ENCODE results near the gene SPACA7. TPM values are rescaled to one million over a fixed set of nuclear protein-coding genes. Genes with fewer than 3 reads are reported as not detected.
"Not testable (repeated sequence)": the region's sequence is repeated elsewhere in the genome, so short reads cannot be mapped to it uniquely, and the experiment has no call there.

Gene SPACA7
- total and polyA plus RNA-seq, 11 donors = not detected

- 63 to 84% (median 74%) methylated on average over 10 of the region's 10 CpGs for WGBS, 4 donors
- intact Hi-C loops (cut with DNase I) = no loop called here
Measured at GRCh38 chr13:112374271-112374670, 1.9 kb upstream of the SPACA7 start.

DNA sequence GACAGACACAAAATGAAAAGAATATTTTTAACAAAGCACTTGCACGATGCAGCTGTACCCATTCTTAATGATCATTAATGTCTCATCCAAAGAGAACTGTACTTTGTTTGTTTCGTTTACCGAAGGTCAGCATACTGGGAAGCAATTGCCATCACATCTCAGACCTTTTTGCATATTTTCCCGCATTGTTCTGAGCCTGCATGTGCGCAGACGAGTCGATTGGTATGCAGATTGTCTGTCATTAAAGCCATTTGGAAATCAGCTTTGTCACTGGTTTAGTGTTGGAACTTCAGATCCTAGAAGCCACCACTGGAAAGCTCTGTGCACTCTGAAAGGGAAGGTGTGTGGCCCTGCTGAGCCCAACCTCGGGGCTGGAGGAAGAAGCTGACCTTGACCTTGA is 15.6 kb downstream of the SPACA7 start:
- Histone ChIP-seq H3K4me3 (no peak overlapping the region), H3K4me1 (no peaks in the 10 kb centered on the region), H3K9me3 (no peaks in the 10 kb centered on the region), H3K27ac (no peak overlapping the region), H3K36me3 (no peaks in the 10 kb centered on the region), H3K27me3 (peaks cover 0 to 9% (median 0%) of the 10 kb centered on the region in 9 donors)
- no peak for ATAC-seq
- 73 to 81% (median 74%) methylated on average over 8 of the region's 8 CpGs for WGBS, 4 donors
- TF ChIP-seq, protein P1, sequence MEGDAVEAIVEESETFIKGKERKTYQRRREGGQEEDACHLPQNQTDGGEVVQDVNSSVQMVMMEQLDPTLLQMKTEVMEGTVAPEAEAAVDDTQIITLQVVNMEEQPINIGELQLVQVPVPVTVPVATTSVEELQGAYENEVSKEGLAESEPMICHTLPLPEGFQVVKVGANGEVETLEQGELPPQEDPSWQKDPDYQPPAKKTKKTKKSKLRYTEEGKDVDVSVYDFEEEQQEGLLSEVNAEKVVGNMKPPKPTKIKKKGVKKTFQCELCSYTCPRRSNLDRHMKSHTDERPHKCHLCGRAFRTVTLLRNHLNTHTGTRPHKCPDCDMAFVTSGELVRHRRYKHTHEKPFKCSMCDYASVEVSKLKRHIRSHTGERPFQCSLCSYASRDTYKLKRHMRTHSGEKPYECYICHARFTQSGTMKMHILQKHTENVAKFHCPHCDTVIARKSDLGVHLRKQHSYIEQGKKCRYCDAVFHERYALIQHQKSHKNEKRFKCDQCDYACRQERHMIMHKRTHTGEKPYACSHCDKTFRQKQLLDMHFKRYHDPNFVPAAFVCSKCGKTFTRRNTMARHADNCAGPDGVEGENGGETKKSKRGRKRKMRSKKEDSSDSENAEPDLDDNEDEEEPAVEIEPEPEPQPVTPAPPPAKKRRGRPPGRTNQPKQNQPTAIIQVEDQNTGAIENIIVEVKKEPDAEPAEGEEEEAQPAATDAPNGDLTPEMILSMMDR (IDR thresholded peaks at IDR 0.05) = no peak
- TF ChIP-seq POLR2A (IDR thresholded peaks at IDR 0.05) = no peak
- intact Hi-C loops (cut with DNase I) = no loop called here
- no peak for DNase-seq

More at GRCh38 chr13:112374271-112374670, 1.9 kb upstream of the SPACA7 start:
- H3K4me3 ChIP-seq = no peak overlapping the region
- H3K27ac ChIP-seq = no peak overlapping the region
- peaks cover 0 to 15% (median 0%) of the 10 kb centered on the region in 12 donors for H3K9me3 ChIP-seq
- H3K36me3 ChIP-seq = no peaks in the 10 kb centered on the region
- DNase-seq (no peak), ATAC-seq (no peak)
- H3K27me3 ChIP-seq = peaks cover 0 to 20% (median 0%) of the 10 kb centered on the region in 9 donors
- TF ChIP-seq, protein P1 (IDR thresholded peaks at IDR 0.05) = no peak
- TF ChIP-seq POLR2A (IDR thresholded peaks at IDR 0.05) = no peak
- no peaks in the 10 kb centered on the region for H3K4me1 ChIP-seq

- H3K9me3 ChIP-seq = no peaks in the 10 kb centered on the region
- no peak for TF ChIP-seq POLR2A (IDR thresholded peaks at IDR 0.05)
- TF ChIP-seq, protein P1 (IDR thresholded peaks at IDR 0.05) = no peak
- H3K4me3 ChIP-seq = no peak overlapping the region
- 44 to 76% (median 60%) methylated on average over 4 of the region's 4 CpGs for WGBS, 4 donors
- intact Hi-C loops (cut with DNase I) = no loop called here
- H3K27me3 ChIP-seq = peaks cover 0 to 9% (median 0%) of the 10 kb centered on the region in 9 donors
- H3K27ac ChIP-seq = no peak overlapping the region
- DNase-seq = no peak
- no peaks in the 10 kb centered on the region for H3K4me1 ChIP-seq
- no peak for ATAC-seq
- H3K36me3 ChIP-seq = no peaks in the 10 kb centered on the region
Measured at GRCh38 chr13:112392719-112393118, 16.6 kb downstream of the SPACA7 start.

- intact Hi-C loops (cut with DNase I); DNase-seq; H3K27ac ChIP-seq; H3K36me3 ChIP-seq; H3K4me1 ChIP-seq; H3K9me3 ChIP-seq; ATAC-seq; H3K4me3 ChIP-seq: not testable (repeated sequence)
- H3K27me3 ChIP-seq = peaks cover 0 to 14% (median 0%) of the 10 kb centered on the region in 9 donors
- 55 to 61% (median 56%) methylated on average over 10 to 16 of the region's 16 CpGs for WGBS, 4 donors
Measured at GRCh38 chr13:112395022-112395421, 18.9 kb downstream of the SPACA7 start.

GRCh38 chr13:112395941-112396340 is 19.8 kb downstream of the SPACA7 start:
- ATAC-seq = not testable (repeated sequence)

More at GRCh38 chr13:112395941-112396340, 19.8 kb downstream of the SPACA7 start:
- intact Hi-C loops (cut with DNase I); H3K4me1 ChIP-seq; H3K36me3 ChIP-seq; H3K9me3 ChIP-seq; H3K4me3 ChIP-seq; DNase-seq; H3K27ac ChIP-seq: not testable (repeated sequence)
- peaks cover 0 to 13% (median 0%) of the 10 kb centered on the region in 9 donors for H3K27me3 ChIP-seq
- 53 to 85% (median 74%) methylated on average over 4 to 13 of the region's 13 CpGs for WGBS, 4 donors
